MCF 10A (cell line): Measurements from ENCODE around the gene CSAD. TPM values are rescaled to one million over a fixed set of nuclear protein-coding genes. Genes with fewer than 3 reads are reported as not detected.

Experiments used
- BruUV-seq: library from RNA; stranded (reverse); fragments of 400-500 nt; replicated peaks from 2 replicates; lab custom pipeline; 2021; lab: Mats Ljungman, UMichigan
- CTCF ChIA-PET: fragments of 300-600 bp; sonication (Branson Sonifier 250); formaldehyde crosslinking; extraction: SDS; loops from one replicate; lab custom pipeline; 2021; ENCODE audit warnings: antibody characterized with exemption, inconsistent platforms; lab: Yijun Ruan, JAX
- POLR2A ChIA-PET: fragments of 300-600, 350-650 bp; sonication (Branson Sonifier 250); formaldehyde crosslinking; extraction: SDS; loops from one replicate; lab custom pipeline; 2020; ENCODE audit warnings: antibody characterized with exemption, inconsistent platforms; lab: Yijun Ruan, JAX
- DNase-seq: peaks from one replicate; pipeline ENCODE4 v3.0.0-alpha.2; 2018; ENCODE audit not compliant: unreplicated experiment
- H3K27ac Mint-ChIP-seq: one replicate; pipeline ENCODE4 v1.8.0; 2022; ENCODE audit warnings: mild to moderate bottlenecking, low read depth, mixed read lengths; ENCODE audit not compliant: unreplicated experiment
- H3K27me3 Mint-ChIP-seq: one replicate; pipeline ENCODE4 v1.8.0; 2022; ENCODE audit warnings: mixed read lengths; ENCODE audit not compliant: insufficient read depth, unreplicated experiment
- H3K36me3 Mint-ChIP-seq: one replicate; pipeline ENCODE4 v1.8.0; 2022; ENCODE audit warnings: mild to moderate bottlenecking, moderate library complexity, mixed read lengths; ENCODE audit not compliant: insufficient read depth, unreplicated experiment
- H3K4me1 Mint-ChIP-seq: one replicate; pipeline ENCODE4 v1.8.0; 2022; ENCODE audit warnings: mixed read lengths; ENCODE audit not compliant: insufficient read depth, unreplicated experiment
- H3K4me3 Mint-ChIP-seq: one replicate; pipeline ENCODE4 v1.8.0; 2022; ENCODE audit warnings: mild to moderate bottlenecking, moderate library complexity, mixed read lengths; ENCODE audit not compliant: unreplicated experiment
- H3K9me3 Mint-ChIP-seq: one replicate; pipeline ENCODE4 v1.8.0; 2022; ENCODE audit warnings: mixed read lengths; ENCODE audit not compliant: unreplicated experiment
- intact Hi-C: fragments of 100-400 bp; cut with micrococcal nuclease; formaldehyde crosslinking; loops from 2 replicates; pipeline ENCODE4 v1.14.1; 2022
- total RNA-seq: library from RNA; stranded (reverse); gene quantifications from 2 replicates; pipeline ENCODE4 v1.2.3, GENCODE V29; 2022
- TF ChIP-seq, protein P1 (sequence below): fragments of 200-600 bp; IDR thresholded peaks from one replicate; pipeline ENCODE4 v1.8.0; 2022; ENCODE audit warnings: antibody characterized with exemption, mild to moderate bottlenecking; ENCODE audit not compliant: unreplicated experiment

Gene CSAD
- total RNA-seq, 1 experiment from 2014 or later: 22.7 TPM

- TF ChIP-seq, protein P1, sequence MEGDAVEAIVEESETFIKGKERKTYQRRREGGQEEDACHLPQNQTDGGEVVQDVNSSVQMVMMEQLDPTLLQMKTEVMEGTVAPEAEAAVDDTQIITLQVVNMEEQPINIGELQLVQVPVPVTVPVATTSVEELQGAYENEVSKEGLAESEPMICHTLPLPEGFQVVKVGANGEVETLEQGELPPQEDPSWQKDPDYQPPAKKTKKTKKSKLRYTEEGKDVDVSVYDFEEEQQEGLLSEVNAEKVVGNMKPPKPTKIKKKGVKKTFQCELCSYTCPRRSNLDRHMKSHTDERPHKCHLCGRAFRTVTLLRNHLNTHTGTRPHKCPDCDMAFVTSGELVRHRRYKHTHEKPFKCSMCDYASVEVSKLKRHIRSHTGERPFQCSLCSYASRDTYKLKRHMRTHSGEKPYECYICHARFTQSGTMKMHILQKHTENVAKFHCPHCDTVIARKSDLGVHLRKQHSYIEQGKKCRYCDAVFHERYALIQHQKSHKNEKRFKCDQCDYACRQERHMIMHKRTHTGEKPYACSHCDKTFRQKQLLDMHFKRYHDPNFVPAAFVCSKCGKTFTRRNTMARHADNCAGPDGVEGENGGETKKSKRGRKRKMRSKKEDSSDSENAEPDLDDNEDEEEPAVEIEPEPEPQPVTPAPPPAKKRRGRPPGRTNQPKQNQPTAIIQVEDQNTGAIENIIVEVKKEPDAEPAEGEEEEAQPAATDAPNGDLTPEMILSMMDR: no peak
- H3K27ac Mint-ChIP-seq: no peak overlapping the region
- H3K4me1 Mint-ChIP-seq: peaks cover 20% of the 10 kb centered on the region
- intact Hi-C loops: loop anchor here (1.0 to 5.0 kb wide), 3 partner anchors 38 to 74 kb away; partner anchors contain the start of gene ESPL1
- BruUV-seq: no TSS peak
- H3K9me3 Mint-ChIP-seq: no peaks in the 10 kb centered on the region
- H3K27me3 Mint-ChIP-seq: no peaks in the 10 kb centered on the region
- H3K4me3 Mint-ChIP-seq: no peak overlapping the region
- ChIA-PET POLR2A (interaction anchor here (0.7 to 2.8 kb wide), 4 partner anchors 39 to 82 kb away, joined by 3 to 16 read pairs (median 4); partner anchors contain the start of gene PFDN5), CTCF (interaction anchor here (0.5 to 9.3 kb wide), 16 partner anchors 10 to 295 kb away, joined by 3 to 275 read pairs (median 4); partner anchors contain the start of genes AAAS, ESPL1 and PFDN5)
- H3K36me3 Mint-ChIP-seq: peaks cover 39% of the 10 kb centered on the region
- no peak for DNase-seq
These were observed 32.2 kb upstream of the CSAD start for GRCh38 chr12:53212931-53213330.

DNA sequence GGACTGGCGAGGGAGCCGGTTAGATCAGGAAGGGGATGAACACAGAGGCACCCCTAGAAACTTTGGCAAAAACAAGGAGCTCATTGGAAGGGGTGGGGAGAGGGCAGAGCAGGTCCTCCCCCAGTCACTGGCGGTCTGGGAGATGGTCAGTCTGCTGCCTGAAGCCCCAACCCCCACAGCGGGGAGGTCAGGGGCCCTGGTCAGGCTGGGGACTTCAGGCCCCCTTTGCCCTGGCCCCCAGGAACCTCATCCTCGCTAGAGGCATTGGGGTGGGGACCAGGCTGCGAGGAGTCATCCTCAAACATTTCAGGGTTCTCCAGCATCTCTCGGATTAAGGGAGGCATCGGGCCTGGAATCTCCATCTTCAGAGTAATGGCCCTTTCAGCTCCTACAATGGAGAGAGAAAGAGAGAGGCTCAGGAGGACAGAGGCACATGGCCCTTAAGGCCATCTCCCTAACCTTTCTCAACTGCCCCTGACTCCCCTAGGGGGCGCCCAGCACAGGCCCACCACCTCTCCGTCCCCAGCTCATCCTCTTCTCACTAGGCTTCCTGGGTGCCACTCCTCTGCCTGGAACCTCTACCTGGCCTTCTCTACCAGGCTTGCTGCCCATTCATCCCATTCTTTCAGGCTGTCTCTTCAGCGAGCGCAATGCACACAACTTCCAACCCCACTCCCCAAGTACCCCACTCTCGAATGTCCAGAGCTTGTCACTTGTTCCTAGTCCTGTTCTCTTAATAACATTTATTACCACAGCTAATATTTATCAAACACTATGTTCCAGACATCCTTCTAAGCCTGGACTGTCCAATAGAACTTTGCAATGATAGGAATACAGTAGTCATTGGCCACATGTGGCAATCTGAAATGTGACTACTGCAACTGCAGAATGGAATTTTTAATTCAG is 31.0 kb upstream of the CSAD start:
- no peaks in the 10 kb centered on the region for H3K9me3 Mint-ChIP-seq
- H3K4me1 Mint-ChIP-seq: peaks cover 8% of the 10 kb centered on the region
- H3K4me3 Mint-ChIP-seq: no peak overlapping the region
- H3K27me3 Mint-ChIP-seq: no peaks in the 10 kb centered on the region
- TF ChIP-seq, protein P1: no peak
- intact Hi-C loops: loop anchor here (5.0 kb wide), 1 partner anchor 56 kb away; the partner anchor contains the start of gene ESPL1
- no peak overlapping the region for H3K27ac Mint-ChIP-seq
- H3K36me3 Mint-ChIP-seq: peaks cover 39% of the 10 kb centered on the region
- ChIA-PET CTCF (interaction anchor here (0.5 to 9.3 kb wide), 16 partner anchors 11 to 603 kb away, joined by 3 to 275 read pairs (median 3); partner anchors contain the start of genes AAAS, ESPL1, MYG1 and PFDN5), POLR2A (interaction anchor here (0.7 to 0.9 kb wide), 2 partner anchors 40 to 84 kb away, joined by 3 to 5 read pairs; partner anchors contain the start of gene PFDN5)
- BruUV-seq: no TSS peak
- DNase-seq: no peak

- intact Hi-C loops: loop anchor here (5.0 kb wide), 1 partner anchor 56 kb away; the partner anchor contains the start of gene ESPL1
- Mint-ChIP-seq H3K9me3 (no peaks in the 10 kb centered on the region), H3K36me3 (peaks cover 39% of the 10 kb centered on the region), H3K4me1 (peaks cover 13% of the 10 kb centered on the region), H3K27me3 (no peaks in the 10 kb centered on the region), H3K27ac (no peak overlapping the region), H3K4me3 (no peak overlapping the region)
- TF ChIP-seq, protein P1: no peak
- no peak for DNase-seq
- BruUV-seq: TSS peak; percentile 64
- CTCF ChIA-PET: interaction anchor here (0.6 to 9.3 kb wide), 6 partner anchors 11 to 78 kb away, joined by 3 to 275 read pairs (median 6); partner anchors contain the start of gene PFDN5
- POLR2A ChIA-PET: interaction anchor here (0.6 to 1.0 kb wide), 2 partner anchors 41 to 51 kb away, joined by 3 to 5 read pairs; a partner anchor contains a TSS
These were observed 30.1 kb upstream of the CSAD start for GRCh38 chr12:53210843-53211242.
